Measurements from ENCODE around the gene TTLL11.

DNA sequence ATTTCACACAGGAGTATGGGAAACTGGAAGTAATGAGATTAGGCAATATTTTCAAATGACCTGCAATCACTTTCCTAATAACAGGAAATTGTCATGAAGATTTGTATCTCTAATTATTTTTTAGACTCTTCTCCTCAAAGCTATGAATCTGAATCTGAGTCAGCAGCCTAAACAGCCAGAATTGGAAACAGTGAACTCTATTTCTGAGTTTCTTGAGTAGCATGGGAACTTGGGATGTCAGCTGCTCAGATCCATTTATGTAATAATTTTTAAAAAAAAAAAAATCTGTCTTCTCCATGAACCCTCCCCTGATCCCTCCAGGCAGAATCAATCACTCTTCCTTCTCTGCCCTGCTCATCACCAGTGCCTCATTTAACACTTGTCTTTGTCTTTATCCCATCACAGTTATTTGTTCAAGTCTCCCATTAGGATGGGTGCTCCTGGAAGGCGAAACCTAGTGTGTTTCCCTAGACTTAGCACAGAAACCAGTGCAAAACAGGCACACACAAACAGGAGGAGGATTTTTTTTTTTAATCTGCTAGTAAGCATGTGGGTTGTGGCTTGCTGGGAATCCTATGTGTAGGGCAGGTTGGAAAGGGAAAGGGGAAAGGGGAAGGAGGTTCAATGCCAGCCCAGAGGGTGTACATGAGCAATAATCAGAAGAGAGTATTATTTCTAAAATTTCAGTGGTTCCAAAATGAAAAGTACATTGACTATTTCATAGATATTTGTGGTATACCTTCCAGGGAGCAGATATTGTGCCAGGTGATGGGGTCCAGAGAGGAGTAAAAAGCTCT is 186.8 kb downstream of the TTLL11 start:
- TF ChIP-seq POLR2A (IDR thresholded peaks at IDR 0.05; ENCODE audit: low read length) (no peak), GATA1 (IDR thresholded peaks at IDR 0.05; ENCODE audit: low read depth, low read length) (no peak)
